Kidney (tissue), 14 donors: ENCODE measurements around the gene ASTN2. TPM values are rescaled to one million over a fixed set of nuclear protein-coding genes. Genes with fewer than 3 reads are reported as not detected.
"Not testable (repeated sequence)": the region's sequence is repeated elsewhere in the genome, so short reads cannot be mapped to it uniquely, and the experiment has no call there.

Source experiments
- DNase-seq, 5 donors: peaks; one replicate each; pipeline ENCODE4 v3.0.0-alpha.2; 2013 to 2020
- FAIRE-seq: peaks from 2 replicates; lab custom pipeline; 2012; peaks lifted over from hg19 to GRCh38; lab: Jason Lieb, UNC
- H3K27ac ChIP-seq, 2 donors: one replicate each; pipeline ENCODE4 v1.7.0; 2013; ENCODE audit warnings: low read depth in 2 of 2, low read length in 2 of 2, inconsistent platforms in 1 of 2
- H3K27me3 ChIP-seq: one replicate; pipeline ENCODE4 v1.7.1; 2013; ENCODE audit warnings: low read length, inconsistent platforms; ENCODE audit not compliant: control insufficient read depth, insufficient read depth
- H3K36me3 ChIP-seq, 3 donors: one replicate each; pipeline versions ENCODE4 v1.7.0 to v1.7.1; 2013; ENCODE audit warnings: low read length in 3 of 3, control low read depth in 1 of 3, inconsistent platforms in 1 of 3; ENCODE audit not compliant: insufficient read depth in 3 of 3, control insufficient read depth in 2 of 3
- H3K4me1 ChIP-seq, 3 donors: one replicate each; pipeline versions ENCODE4 v1.7.0 to v1.7.1; 2013; ENCODE audit warnings: low read length in 3 of 3, inconsistent platforms in 1 of 3, low read depth in 1 of 3; ENCODE audit not compliant: control insufficient read depth in 2 of 3, insufficient read depth in 2 of 3
- H3K4me3 ChIP-seq, 3 donors: one replicate each; pipeline versions ENCODE4 v1.7.0 to v1.8.1; 2013; ENCODE audit warnings: low read length in 3 of 3, control low read depth in 1 of 3, inconsistent platforms in 1 of 3
- H3K9ac ChIP-seq, 3 donors: one replicate each; pipeline versions ENCODE4 v1.7.0 to v1.7.1; 2013; ENCODE audit warnings: low read length in 3 of 3, control low read depth in 1 of 3, inconsistent platforms in 1 of 3
- H3K9me3 ChIP-seq, 3 donors: one replicate each; pipeline versions ENCODE4 v1.7.0 to v1.7.1; 2013; ENCODE audit warnings: low read length in 3 of 3, control low read depth in 1 of 3, inconsistent platforms in 1 of 3; ENCODE audit not compliant: control insufficient read depth in 2 of 3, insufficient read depth in 1 of 3
- CTCF ChIP-seq: IDR thresholded peaks from 3 replicates; pipeline ENCODE4 v1.5.1; 2012; ENCODE audit warnings: mild to moderate bottlenecking, moderate library complexity, borderline replicate concordance; ENCODE audit not compliant: insufficient read depth; ENCODE audit errors: extremely low read depth
- intact Hi-C: fragments of 100-400 bp; cut with DNase I; formaldehyde crosslinking; loops from one replicate; pipeline ENCODE4 v1.11.1; 2022
- polyA plus RNA-seq: library from polyadenylated mRNA; stranded (reverse); fragments of 350-450 nt; fragmentation: Illumina TruSeq; extraction: RNeasy Lipid Tissue Mini Kit (QIAGEN cat#74804); gene quantifications from one replicate; pipeline ENCODE4 v1.2.3, GENCODE V29; 2014; ENCODE audit warnings: low read depth, low replicate concordance; ENCODE audit not compliant: insufficient read depth
- total RNA-seq: library from RNA; stranded (reverse); fragmentation: NEBNext Ultra II Directional; extraction: Animal tissue kit (Norgen Biotek cat#: 25700); gene quantifications from one replicate; pipeline ENCODE4 v1.2.1, GENCODE V29; 2021
- donor health status: control.
- donor health status: control.
- donor health status: control.
- donor health status: control.
- donor health status: control.
- donor health status: DM: yes; HTN: yes; CAD: no.
- donor health status: Normal renal cell carcinoma (clear cell type).

Gene ASTN2
- total and polyA plus RNA-seq, 2 donors from 2014 or later, result 7.6 to 11.5 TPM

GRCh38 chr9:117073539-117074341 lies 341.1 kb downstream of the ASTN2 start:
- DNase-seq, result peak in 4 of 5 donors; percentile 61 to 64 (median 63)
- no peak for FAIRE-seq
- TF ChIP-seq CTCF, result peak; percentile 17
- Histone ChIP-seq H3K36me3 (no peaks in the 10 kb centered on the region), H3K9me3 (no peaks in the 10 kb centered on the region), H3K27ac (no peak overlapping the region), H3K27me3 (no peaks in the 10 kb centered on the region), H3K4me1 (no peaks in the 10 kb centered on the region), H3K9ac (no peak overlapping the region), H3K4me3 (no peak overlapping the region)
- intact Hi-C loops, result no loop called here

- Histone ChIP-seq H3K27me3 (no peaks in the 10 kb centered on the region), H3K4me1 (no peaks in the 10 kb centered on the region), H3K9me3 (no peaks in the 10 kb centered on the region), H3K36me3 (no peaks in the 10 kb centered on the region), H3K27ac (no peak overlapping the region), H3K4me3 (no peak overlapping the region), H3K9ac (no peak overlapping the region)
- DNase-seq, result no peak
- intact Hi-C loops, result no loop called here
- no peak for TF ChIP-seq CTCF
- no peak for FAIRE-seq
Measured at GRCh38 chr9:117073071-117073470, 341.8 kb downstream of the ASTN2 start.

DNA sequence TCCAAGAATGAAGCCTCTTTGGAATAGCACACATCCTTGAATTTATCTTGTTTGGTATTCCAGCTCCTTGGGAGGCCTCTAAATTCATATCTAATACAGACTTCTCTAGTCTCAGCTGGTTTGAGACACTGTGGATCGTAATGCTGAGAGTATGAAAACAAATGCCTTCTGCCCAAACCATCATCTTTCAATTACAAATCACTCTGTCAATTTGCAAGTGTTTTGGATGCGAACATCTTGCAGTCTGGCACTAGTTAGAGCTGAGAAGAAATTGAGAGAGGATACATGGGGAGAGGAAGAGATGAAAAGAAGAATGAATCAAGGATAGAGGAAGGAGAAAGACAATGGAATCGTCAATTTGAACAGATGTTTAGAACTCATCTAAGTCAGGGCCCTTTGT lies 342.6 kb downstream of the ASTN2 start:
- no peak for DNase-seq
- Histone ChIP-seq H3K36me3 (no peaks in the 10 kb centered on the region), H3K4me3 (no peak overlapping the region), H3K27me3 (no peaks in the 10 kb centered on the region), H3K9ac (no peak overlapping the region), H3K9me3 (no peaks in the 10 kb centered on the region), H3K4me1 (no peaks in the 10 kb centered on the region), H3K27ac (no peak overlapping the region)
- no peak for FAIRE-seq
- intact Hi-C loops, result no loop called here
- TF ChIP-seq CTCF, result no peak

GRCh38 chr9:117071673-117072207 lies 343.1 kb downstream of the ASTN2 start:
- intact Hi-C loops, result not testable (repeated sequence)

More at GRCh38 chr9:117071673-117072207, 343.1 kb downstream of the ASTN2 start:
- not testable (repeated sequence) for FAIRE-seq, H3K27ac ChIP-seq, H3K4me1 ChIP-seq, H3K9me3 ChIP-seq, H3K36me3 ChIP-seq, H3K4me3 ChIP-seq, H3K27me3 ChIP-seq, H3K9ac ChIP-seq, DNase-seq
